CD4-positive, alpha-beta T cell treated with Interleukin-17A for 1 hour (primary cell): ENCODE results near the gene ZNF780B.
"Not testable (repeated sequence)": the region's sequence is repeated elsewhere in the genome, so short reads cannot be mapped to it uniquely, and the experiment has no call there.

Experiments used
- DNase-seq: peaks from one replicate; pipeline ENCODE4 v3.0.0-alpha.2; 2020

ZNF780B gene

GRCh38 chr19:40055832-40056504, at the start of gene ZNF780B:
TSS of gene ZNF780B (minus strand) at chr19:40056231. CDS start at chr19:40050332, 5,899 bp downstream.
- peak; percentile 71 for DNase-seq

- DNase-seq, result no peak
Observed at GRCh38 chr19:40104754-40105153, 48.7 kb upstream of the ZNF780B start.

GRCh38 chr19:40103600-40103999, 47.6 kb upstream of the ZNF780B start:
- no peak for DNase-seq

- no peak for DNase-seq
Observed at GRCh38 chr19:40101813-40102212, 45.8 kb upstream of the ZNF780B start.

GRCh38 chr19:40093416-40093815, 37.4 kb upstream of the ZNF780B start:
- DNase-seq, result no peak

GRCh38 chr19:40091205-40092129, 35.4 kb upstream of the ZNF780B start:
- no peak for DNase-seq

- peak; percentile 80 for DNase-seq
Observed at GRCh38 chr19:40090241-40091204, 34.5 kb upstream of the ZNF780B start, which contains the start of gene ZNF780A. TSS of gene ZNF780A (minus strand) at chr19:40090943. CDS start at chr19:40084753, 6,190 bp downstream.

- peak; percentile 19 for DNase-seq
Observed at GRCh38 chr19:40089462-40089861, 33.4 kb upstream of the ZNF780B start.

GRCh38 chr19:40088299-40089047, 32.4 kb upstream of the ZNF780B start:
- DNase-seq, result no peak

GRCh38 chr19:40084948-40085347, 28.9 kb upstream of the ZNF780B start:
- no peak for DNase-seq

- DNase-seq, result no peak
Observed at GRCh38 chr19:40081411-40081810, 25.4 kb upstream of the ZNF780B start.

- DNase-seq, result no peak
Observed at GRCh38 chr19:40080289-40080688, 24.3 kb upstream of the ZNF780B start.

- no peak for DNase-seq
Observed at GRCh38 chr19:40078377-40078776, 22.3 kb upstream of the ZNF780B start.

- DNase-seq, result no peak
Observed at GRCh38 chr19:40070058-40070457, 14.0 kb upstream of the ZNF780B start.

GRCh38 chr19:40059624-40060023, 3.6 kb upstream of the ZNF780B start:
- DNase-seq, result no peak

- DNase-seq, result no peak
Observed at GRCh38 chr19:40057166-40057565, 1.1 kb upstream of the ZNF780B start.

- no peak for DNase-seq
Observed at GRCh38 chr19:40056505-40056904, 474 bp upstream of the ZNF780B start.

- DNase-seq, result no peak
Observed at GRCh38 chr19:40055049-40055448, 982 bp downstream of the ZNF780B start.

GRCh38 chr19:40054632-40055031, 1.4 kb downstream of the ZNF780B start:
- DNase-seq, result no peak

- no peak for DNase-seq
Observed at GRCh38 chr19:40053491-40053890, 2.5 kb downstream of the ZNF780B start.

- DNase-seq, result not testable (repeated sequence)
Observed at GRCh38 chr19:40041718-40042117, 14.3 kb downstream of the ZNF780B start.

- DNase-seq, result not testable (repeated sequence)
Observed at GRCh38 chr19:40038047-40038446, 18.0 kb downstream of the ZNF780B start.
